Measurements from ENCODE around the gene LINS1. TPM values are rescaled to one million over a fixed set of nuclear protein-coding genes. Genes with fewer than 3 reads are reported as not detected.

The LINS1 gene, protein sequence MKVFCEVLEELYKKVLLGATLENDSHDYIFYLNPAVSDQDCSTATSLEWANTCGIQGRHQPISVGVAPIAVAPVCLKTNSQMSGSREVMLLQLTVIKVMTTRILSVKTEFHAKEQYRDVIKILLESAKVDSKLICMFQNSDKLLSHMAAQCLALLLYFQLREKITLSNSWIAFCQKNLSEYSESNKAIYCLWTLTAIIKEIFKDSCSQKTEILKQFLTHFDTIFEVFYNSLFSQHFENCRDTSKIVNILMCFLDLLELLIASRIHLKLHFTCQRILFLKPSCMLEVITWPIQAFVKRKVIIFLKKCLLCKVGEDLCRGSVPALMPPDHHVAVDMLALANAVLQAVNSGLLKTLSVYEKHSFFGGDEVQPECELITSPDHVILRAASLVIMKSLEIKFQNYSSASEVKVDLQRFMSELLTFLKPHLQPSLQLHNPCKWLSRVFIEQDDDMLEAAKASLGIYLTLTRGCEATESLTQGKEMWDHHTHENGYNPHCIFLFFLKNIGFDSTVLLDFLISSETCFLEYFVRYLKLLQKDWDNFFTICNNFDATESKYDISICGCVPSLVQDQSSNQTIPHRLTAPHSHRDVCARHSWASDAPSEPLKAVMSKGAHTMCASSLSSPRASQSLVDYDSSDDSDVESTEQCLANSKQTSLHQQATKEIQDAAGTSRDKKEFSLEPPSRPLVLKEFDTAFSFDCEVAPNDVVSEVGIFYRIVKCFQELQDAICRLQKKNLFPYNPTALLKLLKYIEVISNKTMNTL
- total RNA-seq (2022; extraction: Qiagen RNA extraction) = 8.8 to 13.1 TPM (median 11.5 TPM) in 5 replicates

DNA sequence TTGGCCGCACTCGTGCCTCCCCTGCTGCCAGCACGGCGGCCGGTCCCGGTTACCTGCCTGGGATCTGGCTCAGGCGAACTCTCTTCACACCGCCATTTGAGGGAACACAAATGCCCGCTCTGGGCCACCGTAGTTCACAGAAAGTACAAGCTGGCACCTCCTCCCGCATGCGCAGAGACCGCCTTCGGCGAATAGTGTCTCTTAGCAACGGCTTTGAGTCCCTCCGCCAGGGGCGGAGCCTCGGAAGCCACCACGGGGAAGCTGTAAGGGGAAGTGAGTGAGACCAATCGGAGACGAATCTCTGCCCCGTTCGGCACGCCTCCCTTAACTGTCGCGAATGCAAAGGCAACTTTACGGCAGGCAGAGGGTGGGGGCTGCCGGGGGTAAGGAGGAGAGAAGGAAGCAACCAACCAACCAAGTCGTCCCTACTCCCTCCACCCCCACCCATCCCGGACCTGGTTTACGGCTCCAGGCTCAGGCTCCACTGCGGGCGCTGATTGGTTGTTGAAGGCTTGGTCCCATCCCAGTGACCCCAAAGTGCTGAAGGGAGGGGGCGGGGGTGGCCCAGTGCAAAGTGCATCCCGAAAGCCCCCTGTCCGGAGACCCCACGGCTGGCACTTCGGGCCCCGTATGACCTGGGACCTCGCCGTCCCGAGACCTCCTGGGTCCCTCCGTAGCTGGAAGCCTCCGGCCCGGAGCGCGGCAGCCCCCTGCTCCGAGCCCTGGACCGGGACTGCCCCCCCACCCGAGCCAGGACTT is at the start of gene LINS1, which contains the start of gene ASB7:
LINS1 (minus strand) TSS at position 121 of the 759 bp plus-strand sequence. CDS start 21,342 bp downstream, outside the sequence.
ASB7 (plus strand) TSS at position 526 of the 759 bp plus-strand sequence. CDS start 9,628 bp downstream, outside the sequence.

DNA sequence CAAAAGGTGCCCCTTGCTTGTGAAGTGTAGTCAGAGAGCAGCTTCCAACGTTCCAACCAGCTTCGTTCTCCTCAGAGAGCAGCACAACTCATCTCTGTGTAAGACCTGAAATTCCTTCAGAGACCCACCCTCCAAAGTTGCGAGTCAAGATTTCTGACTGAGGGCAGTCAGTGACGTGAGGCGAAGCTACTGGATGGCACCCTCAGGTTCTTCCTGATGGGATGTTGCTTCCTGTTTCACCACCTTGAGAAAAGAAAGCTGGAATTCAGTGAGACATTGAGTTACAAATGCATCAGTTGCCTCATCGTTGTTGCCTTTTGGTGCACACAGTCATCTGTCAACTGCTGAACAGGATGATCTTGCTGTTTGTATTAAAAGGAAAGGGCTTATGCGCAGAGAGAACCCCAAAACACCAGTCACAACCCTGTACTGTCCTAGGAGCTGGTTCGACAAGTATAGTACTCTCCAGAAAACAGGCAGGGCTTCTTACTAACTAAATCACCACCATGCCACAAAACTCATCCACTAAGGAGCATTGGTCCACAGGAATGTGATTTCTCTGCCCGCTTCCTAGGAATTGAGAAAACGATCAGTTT is 73.1 kb downstream of the LINS1 start, which contains the start of gene CERS3:
CERS3 (minus strand) TSS at position 118 of the 596 bp plus-strand sequence. CDS start 27,101 bp downstream, outside the sequence.

Other genes starting within 250 kb of the LINS1 start
- gene CERS3, start 73.2 kb downstream of the LINS1 start, total RNA-seq (2022; extraction: Qiagen RNA extraction) = not detected in 5 replicates
- gene ASB7, start 405 bp upstream of the LINS1 start, total RNA-seq (2022; extraction: Qiagen RNA extraction) = 9.2 to 12.9 TPM (median 11.3 TPM) in 5 replicates